HG02973 (cell line): ENCODE results near the gene HABP4.
"Not testable (repeated sequence)": the region's sequence is repeated elsewhere in the genome, so short reads cannot be mapped to it uniquely, and the experiment has no call there.

Experiments used
- ATAC-seq: cut with Tn5 transposase; IDR thresholded peaks from one replicate; pipeline ENCODE4 v1.9.1; 2021; ENCODE audit warnings: moderate library complexity; ENCODE audit not compliant: unreplicated experiment

HABP4 gene

GRCh38 chr9:96496368-96497116, 46.6 kb downstream of the HABP4 start:
- no peak for ATAC-seq

- ATAC-seq, result no peak
Measured at GRCh38 chr9:96497117-96497399, 47.1 kb downstream of the HABP4 start.

- ATAC-seq, result no peak
Measured at GRCh38 chr9:96498796-96499195, 48.8 kb downstream of the HABP4 start.

- ATAC-seq, result no peak
Measured at GRCh38 chr9:96499257-96499656, 49.3 kb downstream of the HABP4 start.

- ATAC-seq, result no peak
Measured at GRCh38 chr9:96500696-96501632, 51.0 kb downstream of the HABP4 start.

GRCh38 chr9:96501633-96502538, 51.9 kb downstream of the HABP4 start:
- ATAC-seq, result no peak

GRCh38 chr9:96502539-96503373, 52.8 kb downstream of the HABP4 start:
- no peak for ATAC-seq

GRCh38 chr9:96503374-96503748, 53.4 kb downstream of the HABP4 start:
- ATAC-seq, result not testable (repeated sequence)

GRCh38 chr9:96503918-96504317, 53.9 kb downstream of the HABP4 start:
- no peak for ATAC-seq

- no peak for ATAC-seq
Measured at GRCh38 chr9:96505316-96505991, 55.5 kb downstream of the HABP4 start.

- ATAC-seq, result no peak
Measured at GRCh38 chr9:96508227-96508940, 58.4 kb downstream of the HABP4 start.

- ATAC-seq, result no peak
Measured at GRCh38 chr9:96509026-96509425, 59.1 kb downstream of the HABP4 start.

- no peak for ATAC-seq
Measured at GRCh38 chr9:96509848-96510247, 59.9 kb downstream of the HABP4 start.

GRCh38 chr9:96510258-96510657, 60.3 kb downstream of the HABP4 start:
- no peak for ATAC-seq

GRCh38 chr9:96512240-96512639, 62.3 kb downstream of the HABP4 start:
- ATAC-seq, result no peak

- no peak for ATAC-seq
Measured at GRCh38 chr9:96513622-96514021, 63.7 kb downstream of the HABP4 start.

GRCh38 chr9:96514108-96514799, 64.3 kb downstream of the HABP4 start:
- no peak for ATAC-seq

- no peak for ATAC-seq
Measured at GRCh38 chr9:96514800-96515158, 64.8 kb downstream of the HABP4 start.
